WTC11 (cell line): Measurements from ENCODE around the gene RPL10A. TPM values are rescaled to one million over a fixed set of nuclear protein-coding genes. Genes with fewer than 3 reads are reported as not detected.

Source experiments
- ATAC-seq: fragments of 200-7000 bp; cut with Tn5 transposase; 2 replicates; pipeline ENCODE4 v1.10.0; 2021; ENCODE audit warnings: mild to moderate bottlenecking, moderate library complexity
- CTCF ChIA-PET: fragments of 300-600 bp; sonication (Branson Sonifier 250); formaldehyde crosslinking; loops from one replicate; lab custom pipeline; 2021; ENCODE audit warnings: antibody characterized with exemption; lab: Charles Lee
- POLR2A ChIA-PET: fragments of 350-600 bp; sonication (Branson Sonifier 250); formaldehyde crosslinking; loops from one replicate; lab custom pipeline; 2021; ENCODE audit warnings: antibody characterized with exemption; lab: Charles Lee
- DNase-seq: peaks from one replicate; pipeline ENCODE4 v3.0.0; 2021; ENCODE audit warnings: low spot score
- H3K27ac Mint-ChIP-seq: 2 replicates; pipeline ENCODE4 v1.8.0; 2021; ENCODE audit warnings: mixed read lengths
- H3K27me3 Mint-ChIP-seq: 2 replicates; pipeline ENCODE4 v1.8.0; 2021; ENCODE audit warnings: low read depth, mild to moderate bottlenecking, moderate library complexity, mixed read lengths
- H3K36me3 Mint-ChIP-seq: 2 replicates; pipeline ENCODE4 v1.8.0; 2021; ENCODE audit warnings: mixed read lengths
- H3K4me1 Mint-ChIP-seq: 2 replicates; pipeline ENCODE4 v1.8.0; 2022; ENCODE audit warnings: mixed read lengths
- H3K4me3 Mint-ChIP-seq: 2 replicates; pipeline ENCODE4 v1.8.0; 2021; ENCODE audit warnings: mild to moderate bottlenecking, moderate library complexity, mixed read lengths
- H3K9me3 Mint-ChIP-seq: 2 replicates; pipeline ENCODE4 v1.8.0; 2021; ENCODE audit warnings: mixed read lengths
- ARID4B ChIP-seq: sonication (generic); formaldehyde crosslinking; IDR thresholded peaks from 2 replicates; pipeline ENCODE4 v1.8.0; 2023; ENCODE audit warnings: missing genetic modification reagents, mild to moderate bottlenecking, borderline replicate concordance
- ELF4 ChIP-seq: sonication (generic); formaldehyde crosslinking; IDR thresholded peaks from 2 replicates; pipeline ENCODE4 v1.8.1; 2022; ENCODE audit warnings: low read depth, mild to moderate bottlenecking, moderate library complexity, missing genetic modification reagents
- ERG ChIP-seq: fragments of 250-450 bp; sonication (Bioruptor Pico); IDR thresholded peaks from 2 replicates; pipeline ENCODE4 v1.8.0; 2021; ENCODE audit warnings: mild to moderate bottlenecking
- GTF2I ChIP-seq: fragments of 250-450 bp; sonication (Bioruptor Pico); conservative IDR thresholded peaks from 2 replicates; pipeline ENCODE4 v1.4.0; 2021; ENCODE audit warnings: mild to moderate bottlenecking
- IRF2 ChIP-seq: sonication (generic); formaldehyde crosslinking; IDR thresholded peaks from 2 replicates; pipeline ENCODE4 v1.8.0; 2022; ENCODE audit warnings: low read depth, missing genetic modification reagents, borderline replicate concordance
- NR2C2 ChIP-seq: sonication (generic); formaldehyde crosslinking; IDR thresholded peaks from 2 replicates; pipeline ENCODE4 v1.8.0; 2022; ENCODE audit warnings: mild to moderate bottlenecking, missing genetic modification reagents
- OVOL2 ChIP-seq: fragments of 250-450 bp; sonication (Bioruptor Pico); IDR thresholded peaks from 2 replicates; pipeline ENCODE4 v1.9.0; 2021; ENCODE audit warnings: mild to moderate bottlenecking, borderline replicate concordance
- PREB ChIP-seq: sonication (generic); formaldehyde crosslinking; IDR thresholded peaks from 2 replicates; pipeline ENCODE4 v1.8.1; 2022; ENCODE audit warnings: mild to moderate bottlenecking, missing genetic modification reagents, moderate library complexity, borderline replicate concordance
- USF1 ChIP-seq: sonication (generic); formaldehyde crosslinking; IDR thresholded peaks from 2 replicates; pipeline ENCODE4 v1.8.0; 2022; ENCODE audit warnings: mild to moderate bottlenecking, missing genetic modification reagents
- ZMAT4 ChIP-seq: fragments of 250-450 bp; sonication (Bioruptor Pico); IDR thresholded peaks from 2 replicates; pipeline ENCODE4 v1.9.0; 2021; ENCODE audit warnings: mild to moderate bottlenecking
- ZNF138 ChIP-seq: sonication (generic); formaldehyde crosslinking; conservative IDR thresholded peaks from 2 replicates; pipeline ENCODE4 v1.8.1; 2022; ENCODE audit warnings: mild to moderate bottlenecking, moderate library complexity, missing genetic modification reagents
- ZNF219 ChIP-seq: sonication (generic); formaldehyde crosslinking; IDR thresholded peaks from 2 replicates; pipeline ENCODE4 v1.8.0; 2023; ENCODE audit warnings: missing genetic modification reagents, mild to moderate bottlenecking, borderline replicate concordance
- ZNF263 ChIP-seq: sonication (generic); formaldehyde crosslinking; IDR thresholded peaks from 2 replicates; pipeline ENCODE4 v1.8.1; 2022; ENCODE audit warnings: low read depth, mild to moderate bottlenecking, moderate library complexity, missing genetic modification reagents
- ZNF512 ChIP-seq: sonication (generic); formaldehyde crosslinking; IDR thresholded peaks from 2 replicates; pipeline ENCODE4 v1.8.1; 2022; ENCODE audit warnings: missing genetic modification reagents, borderline replicate concordance
- total RNA-seq: library from RNA; stranded (reverse); gene quantifications from 3 replicates; pipeline ENCODE4 v1.2.3, GENCODE V29; 2021
- TF ChIP-seq, protein P1 (sequence below): sonication (generic); formaldehyde crosslinking; IDR thresholded peaks from 2 replicates; pipeline ENCODE4 v1.8.1; 2022; ENCODE audit warnings: low read depth, missing genetic modification reagents, borderline replicate concordance
- TF ChIP-seq, protein P2 (sequence below): sonication (generic); formaldehyde crosslinking; IDR thresholded peaks from 2 replicates; pipeline ENCODE4 v1.8.1; 2023; ENCODE audit warnings: mild to moderate bottlenecking, missing genetic modification reagents

RPL10A gene
- total RNA-seq, 1 experiment from 2014 or later: 1,829 TPM

- ChIA-PET CTCF (interaction anchor here (1.0 to 1.5 kb wide), 3 partner anchors 14 to 134 kb away, joined by 3 to 4 read pairs (median 3); no protein-coding TSS in a partner anchor), POLR2A (interaction anchor here (1.2 to 7.9 kb wide), 3 partner anchors 10 to 22 kb away, joined by 3 to 54 read pairs (median 6); partner anchors contain the start of gene TEAD3)
- H3K4me1 Mint-ChIP-seq: peaks cover 32% of the 10 kb centered on the region
- H3K36me3 Mint-ChIP-seq: peaks cover 40% of the 10 kb centered on the region
- no peaks in the 10 kb centered on the region for H3K27me3 Mint-ChIP-seq
- no peak for ATAC-seq
- no peaks in the 10 kb centered on the region for H3K9me3 Mint-ChIP-seq
- TF ChIP-seq ZNF138 (CRISPR knock-in tag): no peak
- DNase-seq: no peak
- no peak overlapping the region for H3K27ac Mint-ChIP-seq
- H3K4me3 Mint-ChIP-seq: no peak overlapping the region
Measured at GRCh38 chr6:35475573-35475972, 7.4 kb downstream of the RPL10A start.

DNA sequence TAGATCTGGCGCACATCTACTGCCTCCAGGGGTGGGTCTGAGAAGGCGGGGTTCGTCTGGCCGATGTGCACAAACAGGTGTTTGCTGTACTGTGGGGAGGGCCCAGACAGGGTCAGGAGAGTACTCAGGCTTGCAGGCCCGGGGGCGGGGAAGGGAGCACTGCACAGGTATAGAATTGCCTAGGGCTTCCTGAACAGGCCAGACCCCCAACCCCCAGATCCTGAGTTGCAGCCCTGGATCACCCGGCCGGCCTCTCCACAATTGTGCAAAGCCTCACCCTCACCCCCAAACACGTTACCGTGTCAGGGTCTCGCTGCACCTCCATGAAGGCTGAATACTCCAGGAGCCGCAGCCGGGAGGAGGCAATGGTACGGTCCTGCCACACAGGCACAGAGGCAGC, 7.8 kb downstream of the RPL10A start:
- no peak overlapping the region for H3K27ac Mint-ChIP-seq
- no peaks in the 10 kb centered on the region for H3K27me3 Mint-ChIP-seq
- ChIA-PET POLR2A (interaction anchor here (1.2 to 7.9 kb wide), 3 partner anchors 10 to 22 kb away, joined by 3 to 54 read pairs (median 6); partner anchors contain the start of gene TEAD3), CTCF (interaction anchor here (1.0 to 1.5 kb wide), 3 partner anchors 14 to 134 kb away, joined by 3 to 4 read pairs (median 3); no protein-coding TSS in a partner anchor)
- TF ChIP-seq ZNF138 (CRISPR knock-in tag): no peak
- TF ChIP-seq ELF4: no peak
- no peak for TF ChIP-seq OVOL2 (CRISPR knock-in tag)
- no peak for TF ChIP-seq IRF2
- no peaks in the 10 kb centered on the region for H3K9me3 Mint-ChIP-seq
- peaks cover 36% of the 10 kb centered on the region for H3K36me3 Mint-ChIP-seq
- H3K4me3 Mint-ChIP-seq: no peak overlapping the region
- ATAC-seq (no peak; the same call in 1 of the 2 replicates), DNase-seq (no peak)
- peaks cover 28% of the 10 kb centered on the region for H3K4me1 Mint-ChIP-seq

DNA sequence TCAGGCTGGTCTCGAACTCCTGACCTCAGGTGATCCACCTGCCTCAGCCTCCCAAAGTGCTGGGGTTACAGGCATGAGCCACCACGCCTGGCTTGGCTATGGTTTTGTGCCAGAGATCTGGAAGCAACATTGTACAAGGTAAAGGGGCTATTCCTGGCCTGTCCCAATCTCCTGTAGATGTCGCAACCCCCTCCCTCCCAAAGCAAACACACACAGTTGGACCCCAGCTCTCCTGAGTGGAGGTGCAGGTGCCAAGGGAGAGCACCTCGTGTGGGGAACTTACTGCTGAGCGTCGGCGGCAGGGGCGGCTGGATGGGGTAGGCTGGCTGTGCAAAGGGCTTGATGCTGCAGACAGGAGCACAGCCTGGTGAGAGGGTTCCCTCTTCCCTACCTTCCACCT, 8.8 kb downstream of the RPL10A start:
- no peak for DNase-seq
- Mint-ChIP-seq H3K4me1 (peaks cover 18% of the 10 kb centered on the region), H3K9me3 (no peaks in the 10 kb centered on the region)
- TF ChIP-seq ARID4B (CRISPR knock-in tag) (no peak), ZNF512 (CRISPR knock-in tag) (no peak), ZNF263 (no peak), GTF2I (no peak), PREB (CRISPR knock-in tag) (no peak), USF1 (CRISPR knock-in tag) (no peak), ERG (CRISPR knock-in tag) (no peak), ZMAT4 (CRISPR knock-in tag) (no peak), ZNF219 (CRISPR knock-in tag) (no peak), NR2C2 (CRISPR knock-in tag) (no peak)
- TF ChIP-seq, protein P1, sequence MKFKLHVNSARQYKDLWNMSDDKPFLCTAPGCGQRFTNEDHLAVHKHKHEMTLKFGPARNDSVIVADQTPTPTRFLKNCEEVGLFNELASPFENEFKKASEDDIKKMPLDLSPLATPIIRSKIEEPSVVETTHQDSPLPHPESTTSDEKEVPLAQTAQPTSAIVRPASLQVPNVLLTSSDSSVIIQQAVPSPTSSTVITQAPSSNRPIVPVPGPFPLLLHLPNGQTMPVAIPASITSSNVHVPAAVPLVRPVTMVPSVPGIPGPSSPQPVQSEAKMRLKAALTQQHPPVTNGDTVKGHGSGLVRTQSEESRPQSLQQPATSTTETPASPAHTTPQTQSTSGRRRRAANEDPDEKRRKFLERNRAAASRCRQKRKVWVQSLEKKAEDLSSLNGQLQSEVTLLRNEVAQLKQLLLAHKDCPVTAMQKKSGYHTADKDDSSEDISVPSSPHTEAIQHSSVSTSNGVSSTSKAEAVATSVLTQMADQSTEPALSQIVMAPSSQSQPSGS (CRISPR knock-in tag): no peak
- TF ChIP-seq, protein P2, sequence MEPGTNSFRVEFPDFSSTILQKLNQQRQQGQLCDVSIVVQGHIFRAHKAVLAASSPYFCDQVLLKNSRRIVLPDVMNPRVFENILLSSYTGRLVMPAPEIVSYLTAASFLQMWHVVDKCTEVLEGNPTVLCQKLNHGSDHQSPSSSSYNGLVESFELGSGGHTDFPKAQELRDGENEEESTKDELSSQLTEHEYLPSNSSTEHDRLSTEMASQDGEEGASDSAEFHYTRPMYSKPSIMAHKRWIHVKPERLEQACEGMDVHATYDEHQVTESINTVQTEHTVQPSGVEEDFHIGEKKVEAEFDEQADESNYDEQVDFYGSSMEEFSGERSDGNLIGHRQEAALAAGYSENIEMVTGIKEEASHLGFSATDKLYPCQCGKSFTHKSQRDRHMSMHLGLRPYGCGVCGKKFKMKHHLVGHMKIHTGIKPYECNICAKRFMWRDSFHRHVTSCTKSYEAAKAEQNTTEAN: no peak

More for the DNA sequence above, 8.8 kb downstream of the RPL10A start:
- ATAC-seq: no peak
- Mint-ChIP-seq H3K27ac (no peak overlapping the region), H3K36me3 (peaks cover 26% of the 10 kb centered on the region), H3K27me3 (no peaks in the 10 kb centered on the region), H3K4me3 (no peak overlapping the region)
- ChIA-PET POLR2A (interaction anchor here (1.4 to 7.9 kb wide), 2 partner anchors 9 to 21 kb away, joined by 6 to 54 read pairs; no protein-coding TSS in a partner anchor), CTCF (interaction anchor here (1.1 to 2.3 kb wide), 4 partner anchors 9 to 135 kb away, joined by 3 to 6 read pairs (median 4); partner anchors contain the start of gene RPL10A)
